GM19240 (cell line): ENCODE results near the gene LITAF.

Source experiments
- DNase-seq: peaks from one replicate; pipeline ENCODE4 v3.0.0; 2011; ENCODE audit warnings: low spot score; ENCODE audit not compliant: insufficient read length

Gene LITAF

DNA sequence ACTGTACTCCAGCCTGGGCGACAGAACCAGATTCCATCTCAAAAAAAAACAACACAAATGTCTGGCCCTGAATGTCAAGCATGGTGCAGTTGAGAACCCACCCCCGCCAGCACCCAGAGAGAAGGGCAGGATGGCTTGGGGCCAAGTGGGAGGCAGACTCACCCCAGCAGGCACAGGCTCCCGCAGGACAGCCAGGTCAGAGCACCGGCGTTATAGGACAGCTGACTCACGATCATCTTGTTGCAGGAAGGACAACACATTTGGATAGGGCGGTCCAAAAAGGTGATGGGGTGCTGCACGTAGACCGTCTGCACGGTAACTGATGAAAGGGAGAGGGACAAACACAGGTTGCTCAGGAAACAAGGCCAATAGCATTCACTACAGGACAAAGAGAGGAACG is 33.3 kb downstream of the LITAF start:
- no peak for DNase-seq

GRCh38 chr16:11552440-11552839 is 34.3 kb downstream of the LITAF start:
- no peak for DNase-seq

- DNase-seq, result no peak
Observed at GRCh38 chr16:11551842-11552241, 34.9 kb downstream of the LITAF start.

GRCh38 chr16:11550791-11551498 is 35.8 kb downstream of the LITAF start:
- DNase-seq, result no peak

- DNase-seq, result no peak
Observed at GRCh38 chr16:11547118-11547916, 39.4 kb downstream of the LITAF start.

DNA sequence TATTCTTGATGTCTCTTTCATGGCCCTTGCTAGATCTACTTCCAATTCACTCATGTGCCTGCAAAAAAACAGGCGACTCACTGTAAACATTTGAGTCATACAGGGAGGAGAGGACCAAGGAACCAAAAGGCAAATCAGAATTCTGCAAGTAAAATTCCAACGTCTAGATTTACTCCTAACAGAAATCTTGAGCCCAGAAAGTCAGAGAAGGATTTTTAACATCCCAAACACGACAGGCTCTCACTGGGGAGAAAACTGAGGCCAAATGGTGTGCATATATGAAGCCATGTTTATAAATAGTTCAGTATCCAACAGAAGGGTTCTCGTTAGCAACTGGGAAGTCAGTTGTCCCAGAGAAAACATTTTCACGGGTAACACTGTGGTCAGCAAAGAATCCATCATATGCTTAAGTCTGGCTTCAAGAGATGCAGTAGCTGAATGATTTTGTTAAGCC is 40.1 kb downstream of the LITAF start:
- DNase-seq, result no peak

- no peak for DNase-seq
Observed at GRCh38 chr16:11543661-11544393, 42.9 kb downstream of the LITAF start.

DNA sequence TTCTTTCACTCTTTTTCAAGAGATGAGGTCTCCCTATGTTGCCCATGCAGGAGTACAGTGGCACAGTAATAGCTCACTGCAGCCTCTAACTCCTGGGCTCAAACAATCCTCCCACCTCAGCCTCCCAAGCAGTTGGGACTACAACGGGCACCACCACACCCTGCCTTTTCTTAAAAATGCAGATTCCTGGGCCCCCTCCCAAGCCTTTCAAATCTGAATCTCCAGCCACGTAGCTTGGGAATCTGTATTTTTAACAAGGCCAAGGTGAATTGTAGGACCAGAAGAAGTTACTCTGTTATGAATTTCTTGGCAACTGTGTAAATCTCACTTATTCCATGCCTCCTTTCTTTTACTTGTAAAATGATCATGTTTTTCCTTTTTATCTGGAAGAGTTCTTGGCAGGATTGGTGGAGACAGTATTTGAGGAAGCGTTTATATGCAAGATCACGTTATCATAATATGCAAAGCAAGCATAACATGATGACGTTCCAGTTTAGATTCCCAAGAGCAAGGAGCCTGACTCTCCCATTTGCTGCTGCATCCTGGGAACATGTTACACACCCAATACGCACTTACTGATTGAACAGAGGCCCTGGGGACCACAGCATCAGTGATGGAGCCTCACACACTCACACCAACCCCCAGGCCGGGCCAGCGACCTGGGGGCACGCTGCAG is 44.5 kb downstream of the LITAF start:
- no peak for DNase-seq

DNA sequence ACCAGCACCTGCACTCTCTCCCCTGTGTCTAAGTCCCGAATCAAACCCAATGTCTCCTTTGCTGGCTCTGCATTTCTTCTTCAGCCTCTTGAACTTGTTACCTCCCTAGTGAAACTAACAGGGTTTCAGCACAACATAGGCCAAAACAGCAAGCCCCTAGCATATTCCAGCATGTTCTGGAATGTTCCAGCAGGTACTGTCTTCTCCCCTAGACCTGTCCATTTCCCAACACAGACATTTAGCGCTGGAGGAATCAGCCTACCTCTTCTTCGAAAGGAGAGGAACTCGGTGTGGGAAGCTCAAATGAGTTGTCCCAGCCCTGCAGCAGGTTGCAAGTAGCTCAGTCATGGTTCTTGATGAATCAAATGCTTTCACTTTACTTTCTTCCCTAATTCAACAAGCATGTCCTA is 47.1 kb downstream of the LITAF start:
- no peak for DNase-seq

DNA sequence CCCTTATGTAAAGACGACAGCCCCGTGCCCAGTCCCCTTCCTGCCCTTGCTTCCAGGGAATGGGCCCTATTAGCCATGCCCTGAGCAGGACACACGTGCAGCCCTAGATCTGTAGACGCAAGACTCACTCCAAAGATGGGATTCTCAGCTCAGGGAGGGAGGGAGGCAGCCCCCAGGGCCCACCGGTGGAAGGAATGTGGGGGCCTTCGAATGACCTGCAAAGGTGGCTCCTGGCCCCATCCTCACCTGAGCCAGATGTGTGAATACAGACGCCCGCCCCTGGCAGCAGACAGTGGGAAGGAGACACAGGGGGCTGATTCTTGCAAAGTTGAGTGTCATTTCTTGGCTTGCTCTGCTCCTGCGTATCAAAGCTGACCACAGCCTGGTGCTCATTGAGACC is 47.8 kb downstream of the LITAF start:
- no peak for DNase-seq

GRCh38 chr16:11536104-11536866 is 50.4 kb downstream of the LITAF start:
- DNase-seq, result no peak

- no peak for DNase-seq
Observed at GRCh38 chr16:11535494-11535893, 51.2 kb downstream of the LITAF start.

- no peak for DNase-seq
Observed at GRCh38 chr16:11534262-11534661, 52.5 kb downstream of the LITAF start.

- DNase-seq, result no peak
Observed at GRCh38 chr16:11533588-11533987, 53.1 kb downstream of the LITAF start.

DNA sequence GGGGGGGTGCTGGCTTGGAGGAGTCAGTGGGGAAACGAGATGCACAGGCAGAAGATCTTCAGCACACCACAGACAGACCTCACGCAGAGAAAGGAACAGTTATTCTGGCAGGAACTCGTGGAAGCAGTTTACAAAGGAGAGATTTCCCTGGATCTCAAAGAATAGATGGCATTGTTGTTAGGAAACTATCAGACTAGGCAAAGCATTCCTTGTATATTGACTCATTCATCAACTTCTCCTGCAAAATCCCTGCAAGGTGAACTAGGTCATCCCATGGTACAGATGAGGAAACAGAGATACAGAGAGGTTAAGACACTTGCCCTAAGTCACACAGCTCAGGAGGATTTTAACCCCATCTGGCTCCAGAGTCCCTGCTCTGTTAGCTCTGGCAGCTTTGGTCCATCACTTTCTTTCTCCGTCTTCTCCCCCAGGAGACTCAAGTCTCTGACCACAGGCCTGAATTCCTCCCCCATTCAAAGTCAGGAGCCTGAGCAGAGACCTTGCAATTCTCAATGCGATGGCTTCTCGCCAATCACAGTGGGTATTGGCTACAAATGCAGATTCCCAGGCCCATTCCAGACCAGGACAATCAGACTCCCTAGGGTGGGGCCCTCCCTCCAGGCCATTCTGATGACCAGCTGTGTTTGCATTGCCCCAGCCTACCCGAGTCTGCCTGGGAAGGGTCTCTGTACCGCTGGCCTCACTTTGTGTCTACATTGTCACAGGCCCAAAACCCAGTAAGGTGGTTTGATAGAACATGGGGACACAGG is 56.4 kb downstream of the LITAF start:
- DNase-seq, result no peak

DNA sequence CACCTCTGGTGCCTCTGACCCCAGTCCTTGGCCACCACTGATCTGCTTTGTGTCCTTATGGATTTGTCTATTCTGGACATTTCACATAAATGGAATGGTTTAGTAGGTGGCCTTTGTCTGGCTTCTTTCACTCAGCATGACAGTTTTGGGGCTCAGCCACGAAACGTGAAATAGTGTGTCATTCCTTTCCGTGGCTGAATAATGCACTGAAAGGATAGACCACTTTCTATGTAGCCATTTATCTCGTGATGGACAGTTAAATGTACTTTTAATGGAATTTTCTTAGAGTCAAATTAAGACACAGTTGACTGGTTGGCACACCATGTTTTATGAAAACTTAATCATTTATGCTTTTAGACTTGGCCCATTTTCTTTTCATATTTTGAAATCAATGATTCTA is 57.4 kb downstream of the LITAF start:
- no peak for DNase-seq

GRCh38 chr16:11528053-11528452 is 58.7 kb downstream of the LITAF start:
- no peak for DNase-seq

DNA sequence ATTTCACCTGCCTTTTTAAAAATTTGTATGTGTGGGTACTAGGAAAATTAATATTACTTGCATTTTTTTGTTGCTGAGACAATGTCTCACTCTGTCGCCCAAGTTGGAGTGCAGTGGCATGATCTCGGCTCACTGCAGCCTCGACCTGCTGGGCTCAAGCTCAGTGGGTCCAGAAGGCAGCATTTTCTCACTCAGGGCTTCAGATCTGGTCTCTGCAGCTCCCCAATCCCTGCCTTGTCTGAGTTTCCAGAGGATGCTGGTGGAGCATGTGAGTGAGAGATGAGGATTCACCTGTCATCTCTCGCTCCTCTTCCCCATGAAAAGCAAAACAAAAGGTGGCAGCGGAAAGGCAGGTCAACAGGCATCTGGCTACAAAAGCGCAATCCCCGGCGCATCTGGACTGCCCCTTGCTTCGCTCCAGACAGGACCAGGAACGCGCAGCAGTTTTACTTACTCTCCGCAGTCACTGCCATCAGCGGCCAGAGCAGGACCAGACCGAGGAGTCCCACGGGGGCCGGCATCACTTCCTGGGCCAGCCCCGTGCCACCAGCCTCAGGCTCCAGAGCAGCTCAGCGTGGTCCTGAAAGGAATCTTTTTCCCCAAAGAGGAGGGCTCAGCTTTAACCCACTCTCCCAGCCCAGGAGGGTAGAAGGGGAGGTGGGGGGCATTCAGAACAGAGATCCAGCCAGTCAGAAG is 59.9 kb downstream of the LITAF start:
- no peak for DNase-seq

- DNase-seq, result no peak
Observed at GRCh38 chr16:11524098-11524760, 62.5 kb downstream of the LITAF start.
